AG04449 (cell line): ENCODE measurements around the gene RPGRIP1L.

Experiments used
- CTCF ChIA-PET: fragments of 350-600 bp; formaldehyde crosslinking; extraction: SDS; loops from one replicate; lab custom pipeline; 2021; ENCODE audit warnings: antibody characterized with exemption; lab: Yijun Ruan, JAX
- POLR2A ChIA-PET: fragments of 400-600, 350-600 bp; formaldehyde crosslinking; extraction: SDS; loops from one replicate; lab custom pipeline; 2020; ENCODE audit warnings: antibody characterized with exemption, inconsistent platforms; lab: Yijun Ruan, JAX
- DNase-seq: peaks from one replicate; pipeline ENCODE4 v3.0.0-alpha.2; 2010; ENCODE audit warnings: low read depth, low spot score
- H3K4me3 ChIP-seq: 2 replicates; pipeline ENCODE4 v1.5.1; 2011; ENCODE audit warnings: low read depth, mild to moderate bottlenecking, control low read depth, low read length
- CTCF ChIP-seq: IDR thresholded peaks from one replicate; pipeline ENCODE4 v1.5.1; 2011; ENCODE audit warnings: mild to moderate bottlenecking, moderate library complexity, low read length, control low read depth, inconsistent platforms; ENCODE audit not compliant: insufficient read depth; ENCODE audit errors: missing control alignments

Gene RPGRIP1L

GRCh38 chr16:53654946-53655345 lies 48.7 kb downstream of the RPGRIP1L start:
- POLR2A ChIA-PET: no interaction called here
- CTCF ChIA-PET: no interaction called here
- no peak for DNase-seq
- no peak for TF ChIP-seq CTCF
- no peak overlapping the region for H3K4me3 ChIP-seq

- ChIA-PET POLR2A (no interaction called here), CTCF (no interaction called here)
- DNase-seq: no peak
- no peak overlapping the region for H3K4me3 ChIP-seq
- no peak for TF ChIP-seq CTCF
These were observed 52.3 kb downstream of the RPGRIP1L start for GRCh38 chr16:53651357-53651756.

GRCh38 chr16:53646506-53646905 lies 57.2 kb downstream of the RPGRIP1L start:
- POLR2A ChIA-PET: no interaction called here
- no peak overlapping the region for H3K4me3 ChIP-seq
- DNase-seq: no peak
- TF ChIP-seq CTCF: no peak
- CTCF ChIA-PET: no interaction called here

- DNase-seq: no peak
- H3K4me3 ChIP-seq: no peak overlapping the region
- POLR2A ChIA-PET: no interaction called here
- no peak for TF ChIP-seq CTCF
- CTCF ChIA-PET: interaction anchor here (1.3 kb wide), 1 partner anchor 21 kb away, joined by 4 read pairs; no protein-coding TSS in a partner anchor
These were observed 60.2 kb downstream of the RPGRIP1L start for GRCh38 chr16:53643474-53643873.

GRCh38 chr16:53642094-53642493 lies 61.6 kb downstream of the RPGRIP1L start:
- CTCF ChIA-PET: interaction anchor here (1.3 kb wide), 1 partner anchor 23 kb away, joined by 4 read pairs; no protein-coding TSS in a partner anchor
- DNase-seq: no peak
- TF ChIP-seq CTCF: no peak
- POLR2A ChIA-PET: no interaction called here
- H3K4me3 ChIP-seq: no peak overlapping the region

- H3K4me3 ChIP-seq: no peak overlapping the region
- POLR2A ChIA-PET: no interaction called here
- CTCF ChIA-PET: no interaction called here
- no peak for DNase-seq
- TF ChIP-seq CTCF: no peak
These were observed 66.7 kb downstream of the RPGRIP1L start for GRCh38 chr16:53636978-53637377.
